Measurements from ENCODE around the gene ATP2A3. TPM values are rescaled to one million over a fixed set of nuclear protein-coding genes. Genes with fewer than 3 reads are reported as not detected.

The ATP2A3 gene
- total and polyA plus RNA-seq, 2 donors (not counting 1 experiment from before 2014, with no cell fraction given): 0.25 to 12.4 TPM

- Histone ChIP-seq H3K79me2 (ENCODE audit: control insufficient read depth, insufficient read depth, low read length) (no peaks in the 10 kb centered on the region), H4K20me1 (ENCODE audit: control insufficient read depth, extremely low read depth, insufficient read depth, low read length) (no peaks in the 10 kb centered on the region), H3K36me3 (ENCODE audit: control insufficient read depth, insufficient read depth, low read length) (no peaks in the 10 kb centered on the region), H3K9ac (ENCODE audit: insufficient read depth, low read length) (no peak overlapping the region), H3K4me1 (ENCODE audit: control insufficient read depth, extremely low read depth, insufficient read depth, low read length) (peaks cover 2% of the 10 kb centered on the region), H2AFZ (ENCODE audit: low read length) (no peak overlapping the region), H3K4me3 (replicated peaks in 1 of 4; ENCODE audit: control extremely low read depth in 1 of 4, insufficient read depth in 1 of 4, low read depth in 3 of 4, low read length in 4 of 4) (no peak overlapping the region), H3K27me3 (ENCODE audit: control insufficient read depth, insufficient read depth, low read length) (no peaks in the 10 kb centered on the region), H3K9me3 (ENCODE audit: control insufficient read depth, insufficient read depth, low read depth, low read length) (no peaks in the 10 kb centered on the region), H3K27ac (ENCODE audit: insufficient read depth, low read length) (no peak overlapping the region), H3K4me2 (ENCODE audit: extremely low read depth, insufficient read depth, low read length) (no peak overlapping the region)
- TF ChIP-seq EZH2 (IDR thresholded peaks at IDR 0.05; ENCODE audit: low read length, missing control alignments) (no peak), CTCF (conservative IDR thresholded peaks at IDR 0.05 in 1 of 2, IDR thresholded peaks at IDR 0.05 in 1 of 2; ENCODE audit: low read depth in 1 of 2, low read length in 2 of 2) (no peak)
- DNase-seq (ENCODE audit: low read depth in 2 of 2): no peak
Measured at GRCh38 chr17:3896108-3896967, 67.9 kb downstream of the ATP2A3 start.

GRCh38 chr17:3895354-3895753 is 68.9 kb downstream of the ATP2A3 start:
- Histone ChIP-seq H3K27ac (ENCODE audit: insufficient read depth, low read length) (no peak overlapping the region), H3K79me2 (ENCODE audit: control insufficient read depth, insufficient read depth, low read length) (no peaks in the 10 kb centered on the region), H3K4me2 (ENCODE audit: extremely low read depth, insufficient read depth, low read length) (no peak overlapping the region), H3K9me3 (ENCODE audit: control insufficient read depth, insufficient read depth, low read depth, low read length) (no peaks in the 10 kb centered on the region), H3K4me1 (ENCODE audit: control insufficient read depth, extremely low read depth, insufficient read depth, low read length) (peaks cover 3% of the 10 kb centered on the region), H4K20me1 (ENCODE audit: control insufficient read depth, extremely low read depth, insufficient read depth, low read length) (no peaks in the 10 kb centered on the region), H2AFZ (ENCODE audit: low read length) (no peak overlapping the region), H3K9ac (ENCODE audit: insufficient read depth, low read length) (no peak overlapping the region), H3K27me3 (ENCODE audit: control insufficient read depth, insufficient read depth, low read length) (no peaks in the 10 kb centered on the region), H3K36me3 (ENCODE audit: control insufficient read depth, insufficient read depth, low read length) (no peaks in the 10 kb centered on the region), H3K4me3 (replicated peaks in 1 of 4; ENCODE audit: control extremely low read depth in 1 of 4, insufficient read depth in 1 of 4, low read depth in 3 of 4, low read length in 4 of 4) (no peak overlapping the region)
- no peak for DNase-seq (ENCODE audit: low read depth in 2 of 2)
- TF ChIP-seq EZH2 (IDR thresholded peaks at IDR 0.05; ENCODE audit: low read length, missing control alignments): no peak
- TF ChIP-seq CTCF (conservative IDR thresholded peaks at IDR 0.05 in 1 of 2, IDR thresholded peaks at IDR 0.05 in 1 of 2; ENCODE audit: low read depth in 1 of 2, low read length in 2 of 2): no peak

- Histone ChIP-seq H3K36me3 (ENCODE audit: control insufficient read depth, insufficient read depth, low read length) (no peaks in the 10 kb centered on the region), H4K20me1 (ENCODE audit: control insufficient read depth, extremely low read depth, insufficient read depth, low read length) (no peaks in the 10 kb centered on the region), H2AFZ (ENCODE audit: low read length) (no peak overlapping the region), H3K79me2 (ENCODE audit: control insufficient read depth, insufficient read depth, low read length) (no peaks in the 10 kb centered on the region), H3K9me3 (ENCODE audit: control insufficient read depth, insufficient read depth, low read depth, low read length) (no peaks in the 10 kb centered on the region), H3K9ac (ENCODE audit: insufficient read depth, low read length) (no peak overlapping the region), H3K27ac (ENCODE audit: insufficient read depth, low read length) (no peak overlapping the region), H3K4me1 (ENCODE audit: control insufficient read depth, extremely low read depth, insufficient read depth, low read length) (peaks cover 5% of the 10 kb centered on the region), H3K4me2 (ENCODE audit: extremely low read depth, insufficient read depth, low read length) (no peak overlapping the region), H3K27me3 (ENCODE audit: control insufficient read depth, insufficient read depth, low read length) (no peaks in the 10 kb centered on the region), H3K4me3 (replicated peaks in 1 of 4; ENCODE audit: control extremely low read depth in 1 of 4, insufficient read depth in 1 of 4, low read depth in 3 of 4, low read length in 4 of 4) (no peak overlapping the region)
- peak in 1 of 2 donors; percentile 26 for DNase-seq (ENCODE audit: low read depth in 2 of 2)
- TF ChIP-seq EZH2 (IDR thresholded peaks at IDR 0.05; ENCODE audit: low read length, missing control alignments): no peak
- TF ChIP-seq CTCF (conservative IDR thresholded peaks at IDR 0.05 in 1 of 2, IDR thresholded peaks at IDR 0.05 in 1 of 2; ENCODE audit: low read depth in 1 of 2, low read length in 2 of 2): no peak
Measured at GRCh38 chr17:3894911-3895343, 69.3 kb downstream of the ATP2A3 start.

Measured in fibroblast of lung (primary cell).